GM19351 (cell line): ENCODE measurements around the gene RELN.

Source experiments
- ATAC-seq: cut with Tn5 transposase; IDR thresholded peaks from one replicate; pipeline ENCODE4 v1.9.1; 2021; ENCODE audit warnings: mild to moderate bottlenecking, moderate library complexity; ENCODE audit not compliant: unreplicated experiment

The RELN gene

DNA sequence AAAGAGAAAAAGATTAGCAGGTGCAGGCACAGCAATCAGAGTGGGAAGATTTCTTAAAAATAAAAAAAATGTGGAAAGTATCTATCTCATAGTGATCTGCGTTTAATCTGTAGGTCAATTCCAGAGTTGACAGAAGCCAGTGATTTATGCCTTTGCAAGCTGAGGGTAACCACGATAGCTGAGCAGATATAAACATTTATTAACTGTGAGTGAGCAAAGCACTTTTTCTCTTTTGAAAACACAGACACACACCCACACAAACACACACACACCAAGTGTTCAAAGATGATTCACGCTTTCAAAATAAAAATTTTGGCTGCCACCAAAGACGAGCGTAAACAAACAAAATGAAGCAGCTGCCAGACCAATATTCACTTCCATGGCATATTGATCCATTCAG, 300.2 kb downstream of the RELN start:
- no peak for ATAC-seq

GRCh38 chr7:103687951-103688350, 301.5 kb downstream of the RELN start:
- no peak for ATAC-seq

GRCh38 chr7:103687272-103687671, 302.2 kb downstream of the RELN start:
- no peak for ATAC-seq

GRCh38 chr7:103686763-103687162, 302.7 kb downstream of the RELN start:
- ATAC-seq: no peak

DNA sequence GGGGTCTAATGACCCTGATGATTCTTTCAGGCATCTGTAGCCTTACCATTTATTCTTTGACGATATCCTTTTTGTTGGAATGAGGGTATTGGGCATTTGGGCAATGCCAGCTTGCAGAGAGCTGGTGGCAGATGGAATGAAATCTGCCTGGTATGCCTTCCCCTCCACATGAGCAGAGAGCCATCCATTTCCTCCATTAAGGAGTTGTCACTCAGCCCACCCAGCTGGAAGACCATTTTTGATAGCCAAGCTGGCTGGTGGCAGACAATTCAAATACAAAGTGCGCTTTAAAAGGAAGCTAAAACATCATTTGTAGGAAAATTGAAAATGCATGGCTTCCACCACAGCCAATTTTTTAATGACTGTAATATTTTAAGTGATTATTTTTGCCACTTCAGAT, 303.4 kb downstream of the RELN start:
- ATAC-seq: no peak

DNA sequence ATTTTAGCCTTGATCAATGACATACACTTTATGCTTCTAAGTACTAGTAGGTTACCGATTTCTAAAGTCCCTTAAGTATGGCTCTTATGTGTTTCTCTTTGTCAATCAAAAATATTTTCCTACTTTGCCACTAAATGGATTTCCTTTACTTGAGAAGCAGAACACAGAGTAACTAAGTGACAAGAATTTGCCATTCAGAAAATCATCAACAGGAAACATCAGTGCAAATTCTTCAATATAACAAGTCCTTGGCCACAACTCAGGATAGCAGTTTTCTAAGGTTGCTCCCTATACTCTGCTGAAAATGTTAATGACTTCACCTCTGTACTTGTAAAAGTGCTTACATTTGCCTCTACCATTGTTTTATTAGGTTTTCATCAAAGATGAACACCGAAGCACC, 303.8 kb downstream of the RELN start:
- ATAC-seq: no peak

DNA sequence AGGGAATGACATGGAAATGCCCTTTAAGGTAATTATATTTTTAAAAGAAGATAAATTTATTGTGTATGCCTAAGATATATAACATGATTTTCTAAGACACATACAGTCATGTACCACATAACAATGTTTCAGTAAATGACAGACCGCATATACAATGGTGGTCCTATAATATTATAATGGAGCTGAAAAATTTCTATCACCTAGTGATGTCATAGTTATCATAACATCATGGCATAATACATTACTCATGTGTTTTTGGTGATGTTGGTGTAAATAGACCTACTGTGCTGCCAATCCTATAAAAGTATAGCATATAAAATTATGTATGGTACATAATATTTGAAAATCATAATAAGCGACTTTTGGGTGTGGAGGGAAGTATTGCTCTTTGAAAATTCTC, 306.1 kb downstream of the RELN start:
- no peak for ATAC-seq

DNA sequence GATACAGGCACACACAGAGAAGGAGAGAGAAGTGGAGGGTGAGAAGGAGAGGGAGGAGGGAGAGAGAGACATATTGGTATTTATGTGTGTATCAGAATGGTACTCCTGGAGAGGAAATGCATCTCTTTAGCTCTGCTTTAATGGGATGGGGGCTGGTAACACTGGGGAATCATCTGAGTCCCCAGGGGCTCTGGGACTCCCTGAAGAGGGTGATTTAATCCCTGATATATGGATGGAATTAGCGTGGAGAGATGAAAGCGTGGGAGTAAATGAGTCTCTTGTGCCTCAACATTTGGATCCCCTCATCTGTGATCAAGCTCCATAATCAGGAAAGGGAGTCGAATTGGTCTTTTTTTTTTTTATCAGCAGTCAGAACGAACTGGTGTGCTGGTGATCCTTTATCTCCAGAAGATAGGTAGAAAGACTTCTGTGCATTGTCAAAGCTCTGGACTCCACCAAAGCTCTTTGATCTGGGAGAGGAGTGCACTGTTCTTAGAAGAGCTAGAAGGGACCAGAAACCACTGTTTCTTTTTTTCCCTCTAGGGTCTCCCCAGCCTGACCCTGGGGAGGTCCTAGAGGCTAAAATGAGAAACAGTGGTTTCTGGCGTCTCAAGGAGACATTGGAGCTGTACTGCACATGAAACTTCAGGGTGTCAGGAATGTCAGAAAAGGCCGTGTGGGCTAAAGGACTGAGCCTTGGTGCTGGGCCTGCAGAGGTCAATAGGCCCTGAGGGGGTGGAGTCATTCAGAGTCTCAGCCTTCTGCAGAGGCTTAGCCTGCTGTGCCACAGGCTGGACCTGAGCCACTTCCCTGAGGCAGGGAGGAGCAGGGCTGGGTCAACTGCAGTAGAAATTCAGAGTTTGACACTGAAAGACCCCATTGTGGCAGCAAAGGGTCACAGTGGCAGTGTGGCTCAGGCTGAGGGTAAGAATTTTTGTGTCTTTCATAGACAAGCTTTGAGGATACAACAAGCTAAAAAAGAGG, 309.0 kb downstream of the RELN start:
- no peak for ATAC-seq

DNA sequence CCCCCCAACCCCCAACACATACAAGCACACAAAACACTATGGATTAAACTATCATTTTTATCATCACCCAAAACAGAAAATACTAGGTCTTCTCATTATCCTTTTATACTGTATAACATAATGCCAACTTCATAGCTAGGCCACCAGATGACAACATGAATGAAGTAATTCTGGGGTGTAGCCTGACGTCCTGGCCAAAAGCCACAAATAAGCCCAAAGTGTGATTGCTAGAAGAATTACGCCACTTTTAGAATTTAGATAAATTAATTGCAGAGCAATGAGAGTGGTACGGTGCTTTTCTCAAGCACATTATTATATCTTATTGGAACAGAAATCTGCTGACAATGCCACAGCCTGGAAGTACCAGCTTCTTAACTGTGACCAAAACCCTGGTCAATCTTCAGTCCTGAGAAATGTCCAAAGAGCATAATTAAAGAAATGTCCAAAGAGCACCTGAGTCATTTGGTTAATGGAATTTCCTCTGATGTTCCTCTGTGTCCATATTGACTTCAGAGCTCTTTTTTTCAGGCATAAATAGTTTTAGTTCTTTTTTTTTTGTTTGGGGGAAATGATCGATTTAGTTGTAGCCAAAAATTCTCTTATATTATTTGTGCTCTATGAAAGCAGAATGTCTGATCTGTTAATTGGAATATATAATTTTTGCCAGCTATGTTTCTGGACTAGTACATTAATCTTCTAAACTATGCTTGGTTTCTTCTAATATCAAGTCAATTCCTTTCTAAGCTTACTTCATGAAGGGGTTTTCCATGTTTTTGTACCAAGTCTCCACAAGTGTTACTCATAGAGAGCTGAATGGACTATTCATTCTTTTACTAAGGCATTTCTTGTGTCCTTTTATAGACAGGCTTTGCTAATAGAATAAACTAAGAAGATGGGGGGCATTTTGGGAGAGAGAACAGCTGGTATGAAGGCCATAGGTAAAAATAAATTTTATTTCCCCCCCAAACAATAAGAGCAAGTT, 310.0 kb downstream of the RELN start:
- ATAC-seq: no peak

- ATAC-seq: no peak
These were observed 321.0 kb downstream of the RELN start for GRCh38 chr7:103668279-103668941.

GRCh38 chr7:103666326-103666725, 323.1 kb downstream of the RELN start:
- ATAC-seq: no peak

GRCh38 chr7:103664577-103664976, 324.9 kb downstream of the RELN start:
- no peak for ATAC-seq

GRCh38 chr7:103660455-103661371, 328.7 kb downstream of the RELN start:
- ATAC-seq: no peak

DNA sequence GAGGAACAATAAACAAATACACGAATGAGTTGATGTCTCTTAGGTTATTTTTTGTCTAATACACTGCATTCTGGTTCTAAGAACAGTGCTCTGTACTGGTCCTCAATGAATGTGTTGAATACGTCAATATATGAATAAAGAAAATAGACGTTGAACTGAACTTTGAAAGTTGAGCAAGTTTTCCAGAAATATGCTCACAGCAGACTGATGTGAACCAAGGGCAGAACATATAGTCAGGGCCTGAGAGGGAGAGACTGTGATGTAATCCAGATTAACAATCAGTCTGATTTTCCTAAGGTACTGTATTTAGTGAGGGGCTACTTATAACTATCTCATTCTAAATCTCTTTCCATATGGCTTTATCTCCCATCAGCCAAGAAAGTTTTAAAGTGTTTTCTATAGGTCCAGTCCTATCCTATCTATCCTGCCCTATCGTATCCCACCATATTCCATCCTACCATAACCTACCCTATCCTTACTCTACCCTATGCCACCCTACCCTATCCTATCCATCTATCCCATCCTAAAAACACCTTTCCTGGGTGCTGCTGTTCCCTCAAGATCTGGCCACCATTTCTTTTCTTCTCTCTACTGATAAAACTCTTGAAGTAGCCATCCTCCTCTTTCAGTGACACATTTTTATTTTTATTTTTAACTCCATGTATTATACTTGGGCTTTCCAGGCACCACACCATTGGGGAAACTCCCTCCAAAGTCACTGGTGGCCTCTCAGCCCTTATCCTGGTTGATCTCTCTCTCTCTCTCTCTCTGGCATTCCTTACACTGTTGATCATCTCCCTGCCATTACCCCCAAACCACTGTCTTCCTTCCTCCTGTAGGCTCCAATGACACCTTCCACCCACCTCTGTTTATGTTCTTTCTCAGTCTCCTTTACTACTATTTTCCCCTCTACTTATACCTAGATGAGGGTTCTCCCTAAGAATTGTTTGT, 331.1 kb downstream of the RELN start:
- no peak for ATAC-seq

DNA sequence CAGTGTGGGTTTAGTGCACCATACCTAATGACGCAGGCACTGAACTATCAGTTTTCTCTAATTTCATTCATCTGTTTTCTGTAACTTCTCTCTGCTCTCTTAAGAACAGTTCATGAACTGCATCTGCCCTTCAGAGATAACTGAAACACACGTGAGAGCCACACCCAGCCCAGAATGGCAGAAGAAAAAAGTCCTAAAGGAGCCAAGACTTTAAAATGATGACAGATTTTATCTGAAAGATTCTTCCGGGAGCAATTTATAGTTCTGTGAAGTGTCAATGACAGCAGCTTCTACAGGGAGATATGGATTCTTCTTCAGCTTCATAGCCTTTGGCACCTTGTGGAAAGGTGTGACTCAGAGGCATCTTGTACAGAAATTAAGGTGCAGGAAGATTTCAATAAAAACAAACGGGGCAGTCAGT, 332.0 kb downstream of the RELN start:
- no peak for ATAC-seq

DNA sequence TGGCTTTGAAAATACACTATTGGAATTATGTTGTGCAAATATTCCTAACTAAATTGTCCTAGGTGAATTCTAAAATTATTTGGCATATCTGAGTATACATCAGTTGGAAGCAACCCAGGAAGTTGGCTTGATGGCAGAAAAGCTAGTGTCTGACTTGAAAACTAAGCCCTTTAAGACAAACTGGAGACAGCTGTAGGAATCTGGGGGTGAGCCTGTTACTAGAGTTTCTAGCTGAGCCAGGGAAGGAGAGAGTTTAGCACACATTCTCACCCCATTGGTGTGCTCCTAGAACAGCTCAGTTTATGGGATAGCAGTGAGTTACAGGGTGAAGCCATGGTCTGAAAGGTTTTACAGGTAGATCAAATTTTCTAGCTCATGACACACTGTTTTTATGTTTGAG, 333.2 kb downstream of the RELN start:
- ATAC-seq: no peak

- no peak for ATAC-seq
These were observed 337.7 kb downstream of the RELN start for GRCh38 chr7:103651593-103652377.

- no peak for ATAC-seq
These were observed 340.4 kb downstream of the RELN start for GRCh38 chr7:103649052-103649451.
